ENCODE results near the gene RANBP1. TPM values are rescaled to one million over a fixed set of nuclear protein-coding genes. Genes with fewer than 3 reads are reported as not detected.

RANBP1 gene
- total and polyA plus RNA-seq, 2 experiments from 2014 or later = 233 to 253 TPM

- Histone ChIP-seq H3K4me2 (ENCODE audit: unreplicated experiment) (no peak overlapping the region), H3K4me3 (no peak overlapping the region), H3K36me3 (ENCODE audit: low read depth) (peaks cover 13% of the 10 kb centered on the region; the same call in 1 of the 2 replicates), H4K20me1 (ENCODE audit: insufficient read depth) (no peaks in the 10 kb centered on the region), H3K9me2 (ENCODE audit: insufficient read depth) (no peaks in the 10 kb centered on the region), H3K9me3 (ENCODE audit: low read depth) (no peaks in the 10 kb centered on the region), H3K79me2 (ENCODE audit: insufficient read depth) (peaks cover 50% of the 10 kb centered on the region), H3K9ac (no peak overlapping the region), H2AFZ (no peak overlapping the region), H3K27ac (no peak overlapping the region), H3K27me3 (replicated peaks; ENCODE audit: insufficient read depth) (no peaks in the 10 kb centered on the region), H3K4me1 (ENCODE audit: insufficient read depth) (peaks cover 2% of the 10 kb centered on the region; the same call in 1 of the 2 replicates), H3F3A (ENCODE audit: insufficient read depth) (peaks cover 17% of the 10 kb centered on the region; the same call in 1 of the 2 replicates)
- TF ChIP-seq EZH2phosphoT487 (IDR thresholded peaks at IDR 0.05; ENCODE audit: insufficient read depth, low read depth) = no peak
- TF ChIP-seq EZH2 (IDR thresholded peaks at IDR 0.05; ENCODE audit: insufficient read depth, poor library complexity, severe bottlenecking) = no peak
- in situ Hi-C loops (cut with MboI) = no loop called here
- no peak for DNase-seq
- WGBS, 2 experiments (ENCODE audit: low coverage in 1 of 2, low lambda C conversion rate in 2 of 2, missing lambda C conversion rate in 2 of 2) = 80 to 87% methylated on average over 7 to 9 of the region's 11 CpGs
Measured at GRCh38 chr22:20124083-20124787, 8.3 kb downstream of the RANBP1 start.

DNA sequence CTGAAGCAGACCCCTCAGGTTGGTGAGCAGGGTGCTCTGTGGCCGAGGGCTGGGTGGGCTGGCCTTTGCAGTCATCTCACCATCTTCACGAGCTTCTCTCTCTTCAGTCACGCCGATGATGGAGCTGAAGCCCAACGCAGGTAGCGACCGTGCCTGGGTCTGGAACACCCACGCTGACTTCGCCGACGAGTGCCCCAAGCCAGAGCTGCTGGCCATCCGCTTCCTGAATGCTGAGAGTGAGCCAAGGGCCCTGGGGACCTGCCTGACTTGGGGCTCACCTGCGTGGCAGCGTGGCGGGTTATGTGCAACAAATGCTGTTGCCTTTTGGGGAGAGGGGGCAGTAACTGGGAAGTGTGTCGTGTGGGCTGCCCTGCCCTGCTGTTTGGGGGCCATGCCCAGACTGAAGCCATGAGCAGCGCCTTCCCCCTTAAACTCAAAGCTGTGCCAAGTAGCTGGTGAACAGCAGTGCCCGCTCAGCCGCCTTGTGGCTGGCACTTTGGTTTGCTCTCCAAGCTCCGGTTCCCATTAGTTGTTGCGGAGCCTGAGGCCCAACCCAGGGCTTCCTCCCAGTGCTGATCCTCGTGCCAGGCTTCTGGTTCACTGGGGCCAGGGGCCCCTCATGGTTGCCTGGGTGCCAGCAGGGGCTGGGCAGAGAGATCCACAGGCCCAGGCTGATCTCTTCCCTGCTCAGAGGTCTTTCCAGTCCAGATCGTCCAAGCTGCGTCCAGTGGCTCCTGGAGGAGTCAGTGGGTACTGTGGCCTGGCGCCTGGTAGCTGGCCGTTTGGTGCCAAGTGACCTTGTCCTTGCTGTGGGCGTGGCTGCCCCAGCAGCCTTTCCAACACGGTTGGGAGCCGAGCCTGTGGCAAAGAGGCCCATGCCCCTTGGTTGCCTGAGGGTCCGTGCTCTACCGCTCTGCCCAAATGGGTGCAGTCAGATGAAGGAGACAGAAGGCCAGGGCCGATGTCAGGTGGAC lies 9.6 kb downstream of the RANBP1 start:
- H3K4me2 ChIP-seq (ENCODE audit: unreplicated experiment) = no peak overlapping the region
- H3K9me2 ChIP-seq (ENCODE audit: insufficient read depth) = no peaks in the 10 kb centered on the region
- H3K36me3 ChIP-seq (ENCODE audit: low read depth) = 0 out of 2 replicates have a peak, but pooled peaks cover 6% of the 10 kb centered on the region
- H3K79me2 ChIP-seq (ENCODE audit: insufficient read depth) = peaks cover 38% of the 10 kb centered on the region
- no peaks in the 10 kb centered on the region for H3K4me1 ChIP-seq (ENCODE audit: insufficient read depth)
- in situ Hi-C loops (cut with MboI) = no loop called here
- no peaks in the 10 kb centered on the region for H3K27me3 ChIP-seq (replicated peaks; ENCODE audit: insufficient read depth)
- H3F3A ChIP-seq (ENCODE audit: insufficient read depth) = peaks cover 26% of the 10 kb centered on the region; the same call in 1 of the 2 replicates
- no peak for DNase-seq
- TF ChIP-seq EZH2phosphoT487 (IDR thresholded peaks at IDR 0.05; ENCODE audit: insufficient read depth, low read depth) (no peak), EZH2 (IDR thresholded peaks at IDR 0.05; ENCODE audit: insufficient read depth, poor library complexity, severe bottlenecking) (no peak)
- no peak overlapping the region for H3K9ac ChIP-seq
- no peak overlapping the region for H2AFZ ChIP-seq
- no peaks in the 10 kb centered on the region for H3K9me3 ChIP-seq (ENCODE audit: low read depth)
- WGBS, 2 experiments (ENCODE audit: low coverage in 1 of 2, low lambda C conversion rate in 2 of 2, missing lambda C conversion rate in 2 of 2) = 88 to 90% methylated on average over 29 to 31 of the region's 32 CpGs
- H3K27ac ChIP-seq = no peak overlapping the region
- no peaks in the 10 kb centered on the region for H4K20me1 ChIP-seq (ENCODE audit: insufficient read depth)
- no peak overlapping the region for H3K4me3 ChIP-seq

DNA sequence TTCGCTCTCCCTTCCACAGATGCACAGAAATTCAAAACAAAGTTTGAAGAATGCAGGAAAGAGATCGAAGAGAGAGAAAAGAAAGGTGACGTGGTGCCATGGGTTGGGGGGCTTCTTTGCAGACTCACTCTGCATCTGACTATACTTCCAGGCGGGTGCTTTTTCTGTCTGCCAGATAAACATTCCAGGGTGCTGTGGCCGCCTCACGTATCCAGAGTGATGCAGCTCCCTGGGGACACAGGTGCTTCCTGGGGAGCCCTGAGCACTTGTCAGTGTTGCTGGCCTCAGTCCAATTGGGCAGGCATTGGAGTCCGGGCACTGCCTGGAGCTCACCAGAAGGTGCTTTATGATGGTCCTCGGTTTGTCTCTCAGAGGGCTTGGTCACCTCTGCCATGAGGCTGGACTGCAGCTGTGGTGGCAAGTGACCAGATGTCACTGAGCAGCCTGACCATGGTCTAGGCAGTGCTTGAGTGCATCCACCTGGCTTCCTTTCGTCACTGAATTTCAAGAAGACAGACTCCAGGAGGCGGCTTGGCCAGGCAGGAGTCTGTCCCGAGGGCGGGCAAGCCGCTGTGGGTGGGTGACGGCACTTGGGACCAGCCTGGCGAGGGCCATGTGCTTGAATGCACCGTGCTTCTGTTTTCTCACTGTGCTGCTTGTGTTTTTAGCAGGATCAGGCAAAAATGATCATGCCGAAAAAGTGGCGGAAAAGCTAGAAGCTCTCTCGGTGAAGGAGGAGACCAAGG lies 10.6 kb downstream of the RANBP1 start:
- no peaks in the 10 kb centered on the region for H3K9me3 ChIP-seq (ENCODE audit: low read depth)
- 0 out of 2 replicates have a peak, but pooled peaks cover 6% of the 10 kb centered on the region for H3K36me3 ChIP-seq (ENCODE audit: low read depth)
- H3K9ac ChIP-seq = no peak overlapping the region
- H3K79me2 ChIP-seq (ENCODE audit: insufficient read depth) = peaks cover 28% of the 10 kb centered on the region
- TF ChIP-seq EZH2 (IDR thresholded peaks at IDR 0.05; ENCODE audit: insufficient read depth, poor library complexity, severe bottlenecking) (no peak), EZH2phosphoT487 (IDR thresholded peaks at IDR 0.05; ENCODE audit: insufficient read depth, low read depth) (no peak)
- no peaks in the 10 kb centered on the region for H3K27me3 ChIP-seq (replicated peaks; ENCODE audit: insufficient read depth)
- in situ Hi-C loops (cut with MboI) = no loop called here
- H3K4me1 ChIP-seq (ENCODE audit: insufficient read depth) = no peaks in the 10 kb centered on the region
- no peak overlapping the region for H3K4me3 ChIP-seq
- WGBS, 2 experiments (ENCODE audit: low coverage in 1 of 2, low lambda C conversion rate in 2 of 2, missing lambda C conversion rate in 2 of 2) = 84 to 85% methylated on average over 17 to 19 of the region's 19 CpGs
- no peak overlapping the region for H3K27ac ChIP-seq
- H2AFZ ChIP-seq = no peak overlapping the region
- no peak for DNase-seq
- H4K20me1 ChIP-seq (ENCODE audit: insufficient read depth) = no peaks in the 10 kb centered on the region
- H3F3A ChIP-seq (ENCODE audit: insufficient read depth) = peaks cover 28% of the 10 kb centered on the region; the same call in 1 of the 2 replicates
- no peak overlapping the region for H3K4me2 ChIP-seq (ENCODE audit: unreplicated experiment)
- H3K9me2 ChIP-seq (ENCODE audit: insufficient read depth) = no peaks in the 10 kb centered on the region
